ENCODE results near the gene CNTN5. TPM values are rescaled to one million over a fixed set of nuclear protein-coding genes. Genes with fewer than 3 reads are reported as not detected.

CNTN5 gene
- total RNA-seq, 1 experiment from 2014 or later, result not detected

- Histone ChIP-seq H3T11ph (ENCODE audit: low read length) (no peak overlapping the region), H2BK12ac (ENCODE audit: insufficient read length, low read depth, low read length) (no peak overlapping the region), H3K18ac (ENCODE audit: insufficient read length, low read depth, low read length) (no peak overlapping the region), H4K8ac (replicated peaks; ENCODE audit: insufficient read length, low read depth, low read length) (no peak overlapping the region), H2AFZ (ENCODE audit: low read length) (no peak overlapping the region), H3K79me2 (ENCODE audit: insufficient read depth, low read length) (no peaks in the 10 kb centered on the region), H3K23me2 (ENCODE audit: insufficient read length, low read depth, low read length, poor library complexity, severe bottlenecking) (no peaks in the 10 kb centered on the region), H4K20me1 (ENCODE audit: control insufficient read depth, insufficient read depth, insufficient read length) (no peaks in the 10 kb centered on the region), H3K23ac (ENCODE audit: insufficient read length, low read depth, low read length) (no peak overlapping the region), H3K14ac (ENCODE audit: insufficient read depth, low read length) (no peak overlapping the region), H3K27me3 (ENCODE audit: insufficient read depth, low read length) (no peaks in the 10 kb centered on the region), H2AK5ac (ENCODE audit: insufficient read length, low read length) (no peak overlapping the region), H2BK15ac (ENCODE audit: low read depth, low read length) (no peak overlapping the region), H3K79me1 (ENCODE audit: insufficient read depth, low read depth, low read length, poor library complexity, severe bottlenecking) (no peaks in the 10 kb centered on the region), H2BK5ac (ENCODE audit: insufficient read length, low read length) (no peak overlapping the region), H3K9me3 (ENCODE audit: control insufficient read depth, low read depth, low read length) (no peaks in the 10 kb centered on the region), H3K9ac (ENCODE audit: extremely low read depth, insufficient read length, low read length) (no peak overlapping the region), H2BK20ac (ENCODE audit: low read depth, low read length, poor library complexity, severe bottlenecking) (no peak overlapping the region), H4K5ac (ENCODE audit: insufficient read length, low read depth, low read length) (no peak overlapping the region), H3K4me1 (ENCODE audit: insufficient read depth, low read length) (no peaks in the 10 kb centered on the region), H3K27ac (ENCODE audit: insufficient read length, low read depth, low read length) (no peak overlapping the region), H3K4ac (ENCODE audit: low read depth, low read length) (no peak overlapping the region), H3K56ac (ENCODE audit: insufficient read length, low read depth, low read length) (no peak overlapping the region), H3K4me2 (ENCODE audit: insufficient read depth, insufficient read length, low read length) (no peak overlapping the region), H2BK120ac (ENCODE audit: low read depth, low read length, poor library complexity, severe bottlenecking) (no peak overlapping the region), H4K91ac (ENCODE audit: insufficient read length, low read depth, low read length) (no peak overlapping the region)
- no peak overlapping the region; a peak in 1 of 7 replicates for H3K27ac Mint-ChIP-seq
- no peaks in the 10 kb centered on the region for H3K36me3 Mint-ChIP-seq (ENCODE audit: insufficient read depth in 1 of 3, low read depth in 3 of 3)
- H3K4me1 Mint-ChIP-seq, result no peaks in the 10 kb centered on the region
- peaks cover 0 to 7% of the 10 kb centered on the region in 2 experiments; a peak in 3 of 5 replicates for H3K9me3 Mint-ChIP-seq
- H3K4me3 Mint-ChIP-seq, result no peak overlapping the region
- no peak for TF ChIP-seq CTCF (conservative IDR thresholded peaks at IDR 0.05)
- WGBS (ENCODE audit: extremely low coverage, insufficient read length, low lambda C conversion rate), result no CpG with 5 or more reads among the region's 1 CpG
- no peak for DNase-seq
- no peaks in the 10 kb centered on the region for H3K27me3 Mint-ChIP-seq (ENCODE audit: low read depth)
Observed at GRCh38 chr11:99535406-99535805, 514.7 kb downstream of the CNTN5 start.
